Astrocyte (in vitro differentiated cells and primary cell): ENCODE results near the gene NFKB1. TPM values are rescaled to one million over a fixed set of nuclear protein-coding genes. Genes with fewer than 3 reads are reported as not detected.

Experiments
- DNase-seq: peaks from one replicate; pipeline ENCODE4 v3.0.0-alpha.2; 2010; ENCODE audit warnings: low read depth
- FAIRE-seq: peaks from 2 replicates; lab custom pipeline; 2011; peaks lifted over from hg19 to GRCh38; lab: Jason Lieb, UNC
- H2AFZ ChIP-seq: 2 replicates; pipeline ENCODE4 v1.6.0; 2012; ENCODE audit warnings: low read depth, low read length, inconsistent platforms
- H3K27ac ChIP-seq: 2 replicates; pipeline ENCODE4 v1.5.1; 2011; ENCODE audit warnings: low read depth, low read length, inconsistent platforms
- H3K27me3 ChIP-seq: 2 replicates; pipeline ENCODE4 v1.6.0; 2011; ENCODE audit warnings: low read length, inconsistent platforms; ENCODE audit not compliant: insufficient read depth
- H3K36me3 ChIP-seq: 2 replicates; pipeline ENCODE4 v1.5.1; 2011; ENCODE audit warnings: low read length, inconsistent platforms; ENCODE audit not compliant: insufficient read depth
- H3K4me1 ChIP-seq: 2 replicates; pipeline ENCODE4 v1.5.1; 2011; ENCODE audit warnings: low read length, inconsistent platforms; ENCODE audit not compliant: insufficient read depth
- H3K4me2 ChIP-seq: 2 replicates; pipeline ENCODE4 v1.6.0; 2012; ENCODE audit warnings: low read length, inconsistent platforms
- H3K4me3 ChIP-seq: 2 replicates; pipeline ENCODE4 v1.5.1; 2011; ENCODE audit warnings: low read depth, mild to moderate bottlenecking, low read length, inconsistent platforms; ENCODE audit not compliant: insufficient read depth
- H3K79me2 ChIP-seq: 2 replicates; pipeline ENCODE4 v1.6.0; 2012; ENCODE audit warnings: mild to moderate bottlenecking, low read length, inconsistent platforms; ENCODE audit not compliant: insufficient read depth
- H3K9ac ChIP-seq: 2 replicates; pipeline ENCODE4 v1.6.0; 2012; ENCODE audit warnings: mild to moderate bottlenecking, low read length, inconsistent platforms
- H3K9me3 ChIP-seq: 2 replicates; pipeline ENCODE4 v1.5.1; 2012; ENCODE audit warnings: low read depth, mild to moderate bottlenecking, low read length, inconsistent platforms; ENCODE audit not compliant: insufficient read depth
- H4K20me1 ChIP-seq: 2 replicates; pipeline ENCODE4 v1.6.0; 2012; ENCODE audit warnings: low read length, inconsistent platforms; ENCODE audit not compliant: insufficient read depth
- H3K27ac Mint-ChIP-seq: one replicate; pipeline ENCODE4 v1.8.0; 2021; ENCODE audit warnings: mild to moderate bottlenecking, mixed read lengths; ENCODE audit not compliant: unreplicated experiment
- H3K27me3 Mint-ChIP-seq: one replicate; pipeline ENCODE4 v1.8.0; 2021; ENCODE audit warnings: low read depth, mixed read lengths; ENCODE audit not compliant: unreplicated experiment
- H3K36me3 Mint-ChIP-seq: one replicate; pipeline ENCODE4 v1.8.0; 2021; ENCODE audit warnings: low read depth, mixed read lengths; ENCODE audit not compliant: unreplicated experiment
- H3K4me1 Mint-ChIP-seq: one replicate; pipeline ENCODE4 v1.8.0; 2021; ENCODE audit warnings: low read depth, mixed read lengths; ENCODE audit not compliant: unreplicated experiment
- H3K4me3 Mint-ChIP-seq: one replicate; pipeline ENCODE4 v1.8.0; 2021; ENCODE audit warnings: mild to moderate bottlenecking, moderate library complexity, mixed read lengths; ENCODE audit not compliant: unreplicated experiment
- H3K9me3 Mint-ChIP-seq: one replicate; pipeline ENCODE4 v1.8.0; 2021; ENCODE audit warnings: mild to moderate bottlenecking, mixed read lengths; ENCODE audit not compliant: unreplicated experiment
- EZH2 ChIP-seq: IDR thresholded peaks from 2 replicates; pipeline ENCODE4 v1.6.1; 2012; ENCODE audit warnings: mild to moderate bottlenecking, low read length, inconsistent platforms; ENCODE audit not compliant: insufficient read depth
- total RNA-seq: library from RNA; stranded (reverse); gene quantifications from 2 replicates; pipeline ENCODE4 v1.2.1, GENCODE V29; 2021
- TF ChIP-seq, protein P1 (sequence below): IDR thresholded peaks from 2 replicates; pipeline ENCODE4 v1.5.1; 2011; ENCODE audit warnings: low read depth, mild to moderate bottlenecking, inconsistent platforms, low read length, moderate library complexity; ENCODE audit not compliant: insufficient read depth

NFKB1 gene
- total RNA-seq, 1 donor from 2014 or later: 19.9 TPM

DNA sequence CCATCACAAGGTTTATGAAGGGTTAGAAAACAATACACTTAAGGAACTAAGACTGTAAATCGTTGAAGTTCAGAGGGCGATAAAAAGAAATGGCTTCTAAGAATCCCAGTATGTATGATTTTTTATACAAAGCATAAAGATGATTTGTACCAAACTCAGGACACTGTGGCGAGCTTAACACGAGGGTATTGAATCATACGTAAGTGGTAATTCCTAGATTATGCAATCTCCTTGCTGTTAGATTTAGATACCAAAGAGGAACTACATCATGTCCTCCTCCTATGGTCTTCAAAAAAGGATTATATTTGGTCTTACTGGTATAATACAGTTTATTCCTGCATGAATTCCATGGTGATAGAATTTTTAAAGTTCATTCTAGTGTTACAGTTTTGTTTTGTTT lies 23.9 kb downstream of the NFKB1 start:
- Histone ChIP-seq H2AFZ (no peak overlapping the region), H3K36me3 (no peaks in the 10 kb centered on the region), H3K9me3 (no peaks in the 10 kb centered on the region), H3K9ac (no peak overlapping the region), H3K27ac (no peak overlapping the region), H3K4me1 (no peaks in the 10 kb centered on the region), H3K79me2 (peaks cover 54% of the 10 kb centered on the region), H3K4me2 (no peak overlapping the region), H3K27me3 (no peaks in the 10 kb centered on the region), H4K20me1 (peaks cover 51% of the 10 kb centered on the region), H3K4me3 (no peak overlapping the region)
- Mint-ChIP-seq H3K27me3 (no peaks in the 10 kb centered on the region), H3K27ac (no peak overlapping the region), H3K36me3 (no peaks in the 10 kb centered on the region), H3K9me3 (no peaks in the 10 kb centered on the region), H3K4me3 (no peak overlapping the region), H3K4me1 (peaks cover 14% of the 10 kb centered on the region)
- no peak for FAIRE-seq
- DNase-seq: no peak
- TF ChIP-seq EZH2: no peak
- TF ChIP-seq, protein P1, sequence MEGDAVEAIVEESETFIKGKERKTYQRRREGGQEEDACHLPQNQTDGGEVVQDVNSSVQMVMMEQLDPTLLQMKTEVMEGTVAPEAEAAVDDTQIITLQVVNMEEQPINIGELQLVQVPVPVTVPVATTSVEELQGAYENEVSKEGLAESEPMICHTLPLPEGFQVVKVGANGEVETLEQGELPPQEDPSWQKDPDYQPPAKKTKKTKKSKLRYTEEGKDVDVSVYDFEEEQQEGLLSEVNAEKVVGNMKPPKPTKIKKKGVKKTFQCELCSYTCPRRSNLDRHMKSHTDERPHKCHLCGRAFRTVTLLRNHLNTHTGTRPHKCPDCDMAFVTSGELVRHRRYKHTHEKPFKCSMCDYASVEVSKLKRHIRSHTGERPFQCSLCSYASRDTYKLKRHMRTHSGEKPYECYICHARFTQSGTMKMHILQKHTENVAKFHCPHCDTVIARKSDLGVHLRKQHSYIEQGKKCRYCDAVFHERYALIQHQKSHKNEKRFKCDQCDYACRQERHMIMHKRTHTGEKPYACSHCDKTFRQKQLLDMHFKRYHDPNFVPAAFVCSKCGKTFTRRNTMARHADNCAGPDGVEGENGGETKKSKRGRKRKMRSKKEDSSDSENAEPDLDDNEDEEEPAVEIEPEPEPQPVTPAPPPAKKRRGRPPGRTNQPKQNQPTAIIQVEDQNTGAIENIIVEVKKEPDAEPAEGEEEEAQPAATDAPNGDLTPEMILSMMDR: no peak

GRCh38 chr4:102525504-102525903 lies 24.3 kb downstream of the NFKB1 start:
- Histone ChIP-seq H3K36me3 (no peaks in the 10 kb centered on the region), H3K27ac (no peak overlapping the region), H4K20me1 (peaks cover 47% of the 10 kb centered on the region), H3K79me2 (peaks cover 50% of the 10 kb centered on the region), H2AFZ (no peak overlapping the region), H3K4me2 (no peak overlapping the region), H3K27me3 (no peaks in the 10 kb centered on the region), H3K9ac (no peak overlapping the region), H3K4me1 (no peaks in the 10 kb centered on the region), H3K9me3 (no peaks in the 10 kb centered on the region), H3K4me3 (no peak overlapping the region)
- TF ChIP-seq, protein P1: no peak
- TF ChIP-seq EZH2: no peak
- no peak for FAIRE-seq
- Mint-ChIP-seq H3K4me1 (peaks cover 14% of the 10 kb centered on the region), H3K36me3 (no peaks in the 10 kb centered on the region), H3K27ac (no peak overlapping the region), H3K27me3 (no peaks in the 10 kb centered on the region), H3K9me3 (no peaks in the 10 kb centered on the region), H3K4me3 (no peak overlapping the region)
- no peak for DNase-seq

- H3K9me3 Mint-ChIP-seq: no peaks in the 10 kb centered on the region
- no peaks in the 10 kb centered on the region for H3K36me3 Mint-ChIP-seq
- Histone ChIP-seq H3K9me3 (no peaks in the 10 kb centered on the region), H3K4me2 (no peak overlapping the region), H3K9ac (no peak overlapping the region), H3K27ac (no peak overlapping the region), H2AFZ (no peak overlapping the region), H4K20me1 (peaks cover 40% of the 10 kb centered on the region), H3K36me3 (no peaks in the 10 kb centered on the region), H3K79me2 (peaks cover 41% of the 10 kb centered on the region), H3K4me1 (peaks cover 2% of the 10 kb centered on the region), H3K4me3 (no peak overlapping the region), H3K27me3 (no peaks in the 10 kb centered on the region)
- no peak overlapping the region for H3K27ac Mint-ChIP-seq
- FAIRE-seq: no peak
- peaks cover 10% of the 10 kb centered on the region for H3K4me1 Mint-ChIP-seq
- TF ChIP-seq EZH2: no peak
- TF ChIP-seq, protein P1: no peak
- no peak for DNase-seq
- no peaks in the 10 kb centered on the region for H3K27me3 Mint-ChIP-seq
- no peak overlapping the region for H3K4me3 Mint-ChIP-seq
These were observed 25.4 kb downstream of the NFKB1 start for GRCh38 chr4:102526532-102526931.
